ENCODE results near the gene ITGB7.

DNA sequence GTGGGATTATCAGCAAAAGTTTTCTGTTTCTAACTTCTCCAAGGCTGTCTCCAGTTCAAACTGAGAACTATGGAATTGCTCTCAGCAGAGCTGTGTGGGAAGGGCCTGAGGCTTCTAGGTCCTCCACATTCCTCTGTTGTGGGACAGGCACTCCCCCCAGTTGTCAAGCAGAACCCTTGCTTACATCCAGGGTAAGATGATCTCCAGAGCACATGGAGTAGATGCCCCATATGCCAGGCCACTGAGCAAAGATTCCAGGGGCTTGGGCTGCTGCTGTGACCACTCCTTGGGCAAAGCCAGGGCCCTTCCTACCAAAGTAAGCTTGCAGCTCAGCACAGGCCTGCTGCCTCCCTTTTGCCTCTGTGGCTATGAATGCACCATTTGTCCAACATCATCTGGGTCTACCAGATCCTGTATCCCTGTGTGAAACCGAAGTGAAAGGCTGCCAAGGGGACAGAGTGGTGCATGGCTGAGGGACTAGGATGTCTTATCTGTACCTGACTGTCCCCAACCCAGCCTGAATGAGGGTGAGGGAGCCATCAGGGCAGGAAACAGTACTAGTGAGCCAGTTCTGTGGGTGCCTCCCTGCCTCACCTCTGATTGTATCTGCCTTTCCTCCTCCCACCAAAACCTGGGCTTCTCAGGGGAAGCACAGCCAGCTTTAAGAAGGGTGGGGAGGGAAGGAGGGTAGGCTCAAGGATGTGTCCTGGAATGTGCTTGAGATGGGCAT lies 47.9 kb upstream of the ITGB7 start:
- no peak for TF ChIP-seq POLR2AphosphoS5 (IDR thresholded peaks at IDR 0.05; ENCODE audit: low read depth, low read length)
- no peak for TF ChIP-seq POLR2A (IDR thresholded peaks at IDR 0.05; ENCODE audit: low read depth, low read length)
- TF ChIP-seq TAF1 (IDR thresholded peaks at IDR 0.05; ENCODE audit: low read depth, low read length) = no peak
- no peak for TF ChIP-seq SPI1 (IDR thresholded peaks at IDR 0.05; ENCODE audit: low read depth, low read length)
- TF ChIP-seq POU2F2 (IDR thresholded peaks at IDR 0.05; ENCODE audit: low read depth, low read length) = no peak
- TF ChIP-seq PAX5 (IDR thresholded peaks at IDR 0.05; ENCODE audit: insufficient read depth, low read length, severe bottlenecking) = no peak

All from GM12891 (cell line).